ENCODE data around the gene CCDC127. TPM values are rescaled to one million over a fixed set of nuclear protein-coding genes. Genes with fewer than 3 reads are reported as not detected.
A peak's percentile ranks its signal among the peaks of the same experiment; 100 is the strongest.

The CCDC127 gene
- total RNA-seq, 1 donor from 2014 or later, result 10.1 TPM

- H3K27me3 Mint-ChIP-seq, result no peaks in the 10 kb centered on the region
- H3K27ac Mint-ChIP-seq, result no peak overlapping the region
- H3K4me1 Mint-ChIP-seq (ENCODE audit: low read depth), result no peaks in the 10 kb centered on the region
- no peak overlapping the region for H3K4me3 Mint-ChIP-seq (ENCODE audit: low read depth)
- H3K36me3 Mint-ChIP-seq (ENCODE audit: insufficient read depth), result peaks cover 29% of the 10 kb centered on the region
- TF ChIP-seq, protein P1, sequence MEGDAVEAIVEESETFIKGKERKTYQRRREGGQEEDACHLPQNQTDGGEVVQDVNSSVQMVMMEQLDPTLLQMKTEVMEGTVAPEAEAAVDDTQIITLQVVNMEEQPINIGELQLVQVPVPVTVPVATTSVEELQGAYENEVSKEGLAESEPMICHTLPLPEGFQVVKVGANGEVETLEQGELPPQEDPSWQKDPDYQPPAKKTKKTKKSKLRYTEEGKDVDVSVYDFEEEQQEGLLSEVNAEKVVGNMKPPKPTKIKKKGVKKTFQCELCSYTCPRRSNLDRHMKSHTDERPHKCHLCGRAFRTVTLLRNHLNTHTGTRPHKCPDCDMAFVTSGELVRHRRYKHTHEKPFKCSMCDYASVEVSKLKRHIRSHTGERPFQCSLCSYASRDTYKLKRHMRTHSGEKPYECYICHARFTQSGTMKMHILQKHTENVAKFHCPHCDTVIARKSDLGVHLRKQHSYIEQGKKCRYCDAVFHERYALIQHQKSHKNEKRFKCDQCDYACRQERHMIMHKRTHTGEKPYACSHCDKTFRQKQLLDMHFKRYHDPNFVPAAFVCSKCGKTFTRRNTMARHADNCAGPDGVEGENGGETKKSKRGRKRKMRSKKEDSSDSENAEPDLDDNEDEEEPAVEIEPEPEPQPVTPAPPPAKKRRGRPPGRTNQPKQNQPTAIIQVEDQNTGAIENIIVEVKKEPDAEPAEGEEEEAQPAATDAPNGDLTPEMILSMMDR (IDR thresholded peaks at IDR 0.05; ENCODE audit: unreplicated experiment), result no peak
- peaks cover 3% of the 10 kb centered on the region for H3K9me3 Mint-ChIP-seq (ENCODE audit: low read depth)
- no peak for DNase-seq (ENCODE audit: low spot score, unreplicated experiment)
Observed at GRCh38 chr5:162565-163337, 55.2 kb downstream of the CCDC127 start.

DNA sequence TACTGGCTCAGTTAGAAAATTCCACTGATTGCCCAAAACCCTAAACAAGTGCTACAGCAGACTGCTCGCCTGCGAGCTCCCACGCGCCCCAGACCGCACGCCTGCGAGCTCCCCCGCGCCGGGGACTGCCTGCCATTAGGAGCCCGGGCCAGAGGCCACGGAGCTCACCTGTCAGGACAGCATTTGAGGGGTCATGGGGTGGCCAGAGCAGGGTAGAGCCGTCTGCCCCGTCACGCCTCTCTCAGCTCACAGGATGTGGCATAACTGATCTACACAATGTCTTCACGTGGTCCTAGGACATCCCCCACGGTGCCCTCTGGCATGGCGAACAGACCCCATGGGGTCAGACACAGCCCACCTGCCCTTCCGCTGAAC is 55.8 kb downstream of the CCDC127 start:
- TF ChIP-seq, protein P1 (IDR thresholded peaks at IDR 0.05; ENCODE audit: unreplicated experiment), result no peak
- Mint-ChIP-seq H3K27ac (no peak overlapping the region), H3K9me3 (ENCODE audit: low read depth) (peaks cover 3% of the 10 kb centered on the region), H3K4me3 (ENCODE audit: low read depth) (no peak overlapping the region), H3K27me3 (no peaks in the 10 kb centered on the region), H3K4me1 (ENCODE audit: low read depth) (no peaks in the 10 kb centered on the region), H3K36me3 (ENCODE audit: insufficient read depth) (peaks cover 31% of the 10 kb centered on the region)
- no peak for DNase-seq (ENCODE audit: low spot score, unreplicated experiment)

- Mint-ChIP-seq H3K9me3 (ENCODE audit: low read depth) (peaks cover 3% of the 10 kb centered on the region), H3K27me3 (no peaks in the 10 kb centered on the region), H3K36me3 (ENCODE audit: insufficient read depth) (peaks cover 35% of the 10 kb centered on the region), H3K4me1 (ENCODE audit: low read depth) (no peaks in the 10 kb centered on the region), H3K27ac (peak overlapping the region; percentile 35), H3K4me3 (ENCODE audit: low read depth) (no peak overlapping the region)
- TF ChIP-seq, protein P1 (IDR thresholded peaks at IDR 0.05; ENCODE audit: unreplicated experiment), result no peak
- DNase-seq (ENCODE audit: low spot score, unreplicated experiment), result no peak
Observed at GRCh38 chr5:161803-162110, 56.2 kb downstream of the CCDC127 start.

- no peaks in the 10 kb centered on the region for H3K27me3 Mint-ChIP-seq
- no peak overlapping the region for H3K4me3 Mint-ChIP-seq (ENCODE audit: low read depth)
- peaks cover 36% of the 10 kb centered on the region for H3K36me3 Mint-ChIP-seq (ENCODE audit: insufficient read depth)
- peaks cover 3% of the 10 kb centered on the region for H3K9me3 Mint-ChIP-seq (ENCODE audit: low read depth)
- H3K27ac Mint-ChIP-seq, result peak overlapping the region; percentile 35
- no peaks in the 10 kb centered on the region for H3K4me1 Mint-ChIP-seq (ENCODE audit: low read depth)
- TF ChIP-seq, protein P1 (IDR thresholded peaks at IDR 0.05; ENCODE audit: unreplicated experiment), result no peak
- DNase-seq (ENCODE audit: low spot score, unreplicated experiment), result no peak
Observed at GRCh38 chr5:160921-161802, 56.8 kb downstream of the CCDC127 start.

GRCh38 chr5:160173-160510 is 57.8 kb downstream of the CCDC127 start:
- no peaks in the 10 kb centered on the region for H3K4me1 Mint-ChIP-seq (ENCODE audit: low read depth)

More at GRCh38 chr5:160173-160510, 57.8 kb downstream of the CCDC127 start:
- DNase-seq (ENCODE audit: low spot score, unreplicated experiment), result no peak
- H3K9me3 Mint-ChIP-seq (ENCODE audit: low read depth), result peaks cover 3% of the 10 kb centered on the region
- H3K27ac Mint-ChIP-seq, result peak overlapping the region; percentile 41
- peaks cover 42% of the 10 kb centered on the region for H3K36me3 Mint-ChIP-seq (ENCODE audit: insufficient read depth)
- no peaks in the 10 kb centered on the region for H3K27me3 Mint-ChIP-seq
- no peak overlapping the region for H3K4me3 Mint-ChIP-seq (ENCODE audit: low read depth)
- TF ChIP-seq, protein P1 (IDR thresholded peaks at IDR 0.05; ENCODE audit: unreplicated experiment), result no peak
